Endothelial cell of umbilical vein (primary cell): ENCODE results near the gene CHD5. TPM values are rescaled to one million over a fixed set of nuclear protein-coding genes. Genes with fewer than 3 reads are reported as not detected.

Experiments
- BruUV-seq: library from RNA; stranded (reverse); fragments of 400-500 nt; replicated peaks from 2 replicates; lab custom pipeline; 2021; lab: Mats Ljungman, UMichigan
- CTCF ChIA-PET: fragments of 300-600, 350-600 bp; sonication (Branson Sonifier 250); formaldehyde crosslinking; loops from one replicate; lab custom pipeline; 2021; ENCODE audit warnings: antibody characterized with exemption, inconsistent platforms; lab: Charles Lee
- POLR2A ChIA-PET: fragments of 300-600, 350-600 bp; sonication (Branson Sonifier 250); formaldehyde crosslinking; loops from one replicate; lab custom pipeline; 2021; ENCODE audit warnings: antibody characterized with exemption, inconsistent platforms; lab: Charles Lee
- DNase-seq: peaks from one replicate; pipeline ENCODE4 v3.0.0-alpha.2; 2011; ENCODE audit warnings: low read depth, low spot score
- FAIRE-seq: peaks from 2 replicates; lab custom pipeline; 2011; peaks lifted over from hg19 to GRCh38; lab: Jason Lieb, UNC
- H2AFZ ChIP-seq: 2 replicates; pipeline ENCODE4 v1.6.0; 2012; ENCODE audit warnings: low read depth, low read length, control low read depth, inconsistent platforms
- H3K27ac ChIP-seq: 2 replicates; pipeline ENCODE4 v1.5.1; 2011; ENCODE audit warnings: low read depth, mild to moderate bottlenecking, control low read depth, low read length, moderate library complexity; ENCODE audit not compliant: insufficient read depth
- H3K27me3 ChIP-seq, 2 experiments: 2 replicates each; pipeline versions ENCODE4 v1.6.0 to v1.6.1; 2011; ENCODE audit warnings: low read length in 2 of 2, mixed read lengths in 1 of 2; ENCODE audit not compliant: control insufficient read depth in 2 of 2, insufficient read depth in 2 of 2
- H3K36me3 ChIP-seq, 2 experiments: 2 replicates in 1 of 2; 3 replicates in 1 of 2; pipeline ENCODE4 v1.5.1; 2011; ENCODE audit warnings: low read length in 2 of 2, mild to moderate bottlenecking in 1 of 2, moderate library complexity in 1 of 2; ENCODE audit not compliant: control insufficient read depth in 2 of 2, insufficient read depth in 2 of 2; ENCODE audit errors: extremely low read depth in 1 of 2
- H3K4me1 ChIP-seq: 3 replicates; pipeline ENCODE4 v1.5.1; 2011; ENCODE audit warnings: mild to moderate bottlenecking, low read length; ENCODE audit not compliant: control insufficient read depth, insufficient read depth; ENCODE audit errors: extremely low read depth
- H3K4me2 ChIP-seq: 2 replicates; pipeline ENCODE4 v1.6.1; 2011; ENCODE audit warnings: low read length, control low read depth, mixed read lengths; ENCODE audit not compliant: insufficient read depth
- H3K4me3 ChIP-seq, 3 experiments: fragments of 200-600 bp in 1 of 3; sonication (generic), shearing (Covaris generic) in 1 of 3; replicated peaks in 1 of 3; 2 replicates each; pipeline ENCODE4 v1.5.1; 2011 to 2016; ENCODE audit warnings: control low read depth in 3 of 3, low read length in 3 of 3, mild to moderate bottlenecking in 2 of 3, inconsistent platforms in 1 of 3, low read depth in 1 of 3, moderate library complexity in 1 of 3; ENCODE audit not compliant: insufficient read depth in 1 of 3
- H3K79me2 ChIP-seq: 2 replicates; pipeline ENCODE4 v1.6.0; 2012; ENCODE audit warnings: low read length, inconsistent platforms; ENCODE audit not compliant: control insufficient read depth, insufficient read depth
- H3K9ac ChIP-seq: replicated peaks from 2 replicates; pipeline ENCODE3; 2011; ENCODE audit warnings: low read length, control low read depth; ENCODE audit not compliant: insufficient read depth; ENCODE audit errors: extremely low read depth
- H3K9me1 ChIP-seq: replicated peaks from 3 replicates; pipeline ENCODE4 v1.6.0; 2011; ENCODE audit warnings: mild to moderate bottlenecking, low read length; ENCODE audit not compliant: control insufficient read depth, insufficient read depth; ENCODE audit errors: extremely low read depth
- H3K9me3 ChIP-seq: replicated peaks from 2 replicates; pipeline ENCODE4 v1.5.1; 2012; ENCODE audit warnings: low read length, inconsistent platforms; ENCODE audit not compliant: control insufficient read depth, insufficient read depth
- H4K20me1 ChIP-seq: replicated peaks from 2 replicates; pipeline ENCODE3; 2011; ENCODE audit warnings: mild to moderate bottlenecking, low read length; ENCODE audit not compliant: control insufficient read depth, insufficient read depth; ENCODE audit errors: extremely low read depth
- CTCF ChIP-seq, 2 donors: IDR thresholded peaks; 1 replicate in 1 of 2; 2 replicates in 1 of 2; pipeline ENCODE4 v1.5.1; 2011; ENCODE audit warnings: low read length in 2 of 2, mild to moderate bottlenecking in 2 of 2, moderate library complexity in 2 of 2, control low read depth in 1 of 2, inconsistent platforms in 1 of 2, low read depth in 1 of 2; ENCODE audit not compliant: insufficient read depth in 1 of 2; ENCODE audit errors: extremely low read depth in 1 of 2
- EZH2 ChIP-seq: IDR thresholded peaks from 2 replicates; pipeline ENCODE4 v1.6.1; 2012; ENCODE audit warnings: borderline replicate concordance, low read depth, mild to moderate bottlenecking, moderate library complexity, low read length, inconsistent platforms; ENCODE audit not compliant: severe bottlenecking
- FOS ChIP-seq: IDR thresholded peaks from 2 replicates; pipeline ENCODE4 v1.6.1; 2011; ENCODE audit warnings: mild to moderate bottlenecking, low read length, moderate library complexity, borderline replicate concordance; ENCODE audit not compliant: insufficient read depth
- POLR2AphosphoS5 ChIP-seq: IDR thresholded peaks from 2 replicates; pipeline ENCODE4 v1.6.1; 2012; ENCODE audit warnings: low read depth, mild to moderate bottlenecking, control low read depth, low read length, moderate library complexity; ENCODE audit not compliant: insufficient read depth
- dilution Hi-C: fragments of 300-500 bp; cut with MboI; formaldehyde crosslinking; loops from one replicate; pipeline ENCODE4 v1.15.0; 2019; ENCODE audit warnings: low sequenced_read_pairs; ENCODE audit not compliant: extremely low pct_ligation_motif_present
- intact Hi-C: fragments of 100-400 bp; cut with micrococcal nuclease; formaldehyde crosslinking; loops from one replicate; pipeline ENCODE4 v1.10.0; 2022
- polyA plus RNA-seq, 4 experiments: library from polyadenylated mRNA; depleted of rRNA in 3 of 4; stranded (reverse) in 3 of 4; unstranded in 1 of 4; fragments of >200 nt; gene quantifications; 2 replicates each; pipeline versions ENCODE4 v1.2.1 to v1.2.3, GENCODE V29; 2011 to 2012; ENCODE audit warnings: missing spikeins in 1 of 4
- total RNA-seq: library from RNA; stranded (reverse); gene quantifications from 2 replicates; pipeline ENCODE4 v1.2.3, GENCODE V29; 2021

Gene CHD5
- total and polyA plus RNA-seq, 2 donors (not counting 3 experiments of a cell fraction or from before 2014, with no cell fraction given), result 0.04 to 0.11 TPM

- Histone ChIP-seq H3K9ac (peak within 1 kb of the TSS; percentile 51), H4K20me1 (no peaks in the 10 kb centered on the region), H3K9me3 (no peaks in the 10 kb centered on the region), H2AFZ (peak within 1 kb of the TSS; percentile 99), H3K79me2 (no peaks in the 10 kb centered on the region), H3K4me3 (peak within 1 kb of the TSS; percentile 23 to 59 (median 38)), H3K27me3 (peaks cover 6 to 11% of the 10 kb centered on the region in 2 experiments), H3K9me1 (no peaks in the 10 kb centered on the region), H3K4me1 (peaks cover 22% of the 10 kb centered on the region), H3K27ac (peak within 1 kb of the TSS; percentile 43), H3K36me3 (no peaks in the 10 kb centered on the region), H3K4me2 (peak within 1 kb of the TSS; percentile 93)
- DNase-seq (peak; percentile 18), FAIRE-seq (peak; percentile 31)
- BruUV-seq, result no TSS peak
- ChIA-PET CTCF (interaction anchor here (0.8 to 4.2 kb wide), 18 partner anchors 10 to 216 kb away, joined by 3 to 30 read pairs (median 5); partner anchors contain the start of genes ICMT and NPHP4), POLR2A (no interaction called here)
- TF ChIP-seq CTCF (IDR thresholded peaks at IDR 0.05; ENCODE audit: extremely low read depth in 1 of 2, insufficient read depth in 1 of 2, low read depth in 1 of 2, low read length in 2 of 2) (no peak), POLR2AphosphoS5 (peak; percentile 46), EZH2 (peak; percentile 35), FOS (no peak)
- dilution Hi-C loops (no loop called here), intact Hi-C loops (loop anchor here (1.0 kb wide), 3 partner anchors 29 to 153 kb away; partner anchors contain the start of gene ICMT)
Observed at GRCh38 chr1:6205849-6206519, 25.9 kb upstream of the CHD5 start, which contains the start of gene RNF207. TSS of gene RNF207 (plus strand) at chr1:6206119. CDS start at chr1:6206536, 417 bp downstream.
